Loucy (cell line): ENCODE results near the gene BAX.

Experiments
- EZH2phosphoT487 ChIP-seq: fragments of 200-600 bp; IDR thresholded peaks from 2 replicates; pipeline ENCODE4 v1.6.1; 2018; ENCODE audit warnings: antibody characterized with exemption, mild to moderate bottlenecking, moderate library complexity, borderline replicate concordance
- TF ChIP-seq, protein P1 (sequence below): fragments of 200-600 bp; sonication (generic); conservative IDR thresholded peaks from 2 replicates; pipeline ENCODE4 v1.5.1; 2014; ENCODE audit warnings: mild to moderate bottlenecking, antibody characterized with exemption, low read length

DNA sequence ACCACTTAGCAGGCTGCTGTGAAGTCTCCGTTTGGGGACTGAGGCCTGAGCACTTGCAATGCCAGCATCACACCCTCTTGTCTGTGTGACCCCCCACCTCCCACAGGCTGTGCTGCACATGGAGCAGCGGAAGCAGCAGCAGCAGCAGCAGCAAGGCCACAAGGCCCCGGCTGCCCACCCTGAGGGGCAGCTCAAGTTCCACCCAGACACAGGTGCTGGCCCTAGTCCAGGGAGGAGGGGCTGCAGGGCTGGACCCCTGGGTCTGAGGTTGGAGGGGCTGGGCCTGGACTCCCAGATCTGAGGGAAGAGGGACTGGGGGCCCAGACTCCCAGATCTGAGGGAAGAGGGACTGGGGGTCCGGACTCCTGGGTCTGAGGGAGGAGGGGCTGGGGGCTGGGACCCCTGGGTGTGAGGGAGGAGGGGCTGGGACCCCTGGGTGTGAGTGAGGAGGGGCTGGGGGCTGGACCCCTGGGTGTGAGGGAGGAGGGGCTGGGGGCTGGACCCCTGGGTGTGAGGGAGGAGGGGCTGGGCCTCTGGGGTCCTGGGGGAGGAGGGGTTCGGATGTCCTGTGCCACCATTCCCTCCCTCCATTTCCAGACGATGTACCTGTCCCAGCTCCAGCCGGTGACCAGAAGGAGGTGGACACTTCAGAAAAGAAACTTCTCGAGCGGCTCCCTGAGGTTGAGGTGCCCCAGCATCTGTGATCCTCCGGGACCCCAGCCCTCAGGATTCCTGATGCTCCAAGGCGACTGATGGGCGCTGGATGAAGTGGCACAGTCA, 32.8 kb upstream of the BAX start:
- TF ChIP-seq, protein P1, sequence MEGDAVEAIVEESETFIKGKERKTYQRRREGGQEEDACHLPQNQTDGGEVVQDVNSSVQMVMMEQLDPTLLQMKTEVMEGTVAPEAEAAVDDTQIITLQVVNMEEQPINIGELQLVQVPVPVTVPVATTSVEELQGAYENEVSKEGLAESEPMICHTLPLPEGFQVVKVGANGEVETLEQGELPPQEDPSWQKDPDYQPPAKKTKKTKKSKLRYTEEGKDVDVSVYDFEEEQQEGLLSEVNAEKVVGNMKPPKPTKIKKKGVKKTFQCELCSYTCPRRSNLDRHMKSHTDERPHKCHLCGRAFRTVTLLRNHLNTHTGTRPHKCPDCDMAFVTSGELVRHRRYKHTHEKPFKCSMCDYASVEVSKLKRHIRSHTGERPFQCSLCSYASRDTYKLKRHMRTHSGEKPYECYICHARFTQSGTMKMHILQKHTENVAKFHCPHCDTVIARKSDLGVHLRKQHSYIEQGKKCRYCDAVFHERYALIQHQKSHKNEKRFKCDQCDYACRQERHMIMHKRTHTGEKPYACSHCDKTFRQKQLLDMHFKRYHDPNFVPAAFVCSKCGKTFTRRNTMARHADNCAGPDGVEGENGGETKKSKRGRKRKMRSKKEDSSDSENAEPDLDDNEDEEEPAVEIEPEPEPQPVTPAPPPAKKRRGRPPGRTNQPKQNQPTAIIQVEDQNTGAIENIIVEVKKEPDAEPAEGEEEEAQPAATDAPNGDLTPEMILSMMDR = no peak
- no peak for TF ChIP-seq EZH2phosphoT487
